ENCODE measurements around the gene RBFOX1.

GRCh38 chr16:7505495-7505894 lies 172.8 kb downstream of the RBFOX1 start:
- TF ChIP-seq POLR2A (IDR thresholded peaks at IDR 0.05) (no peak), CTCF (IDR thresholded peaks at IDR 0.05) (no peak)
